K562 (cell line): ENCODE measurements around the gene IQCK. TPM values are rescaled to one million over a fixed set of nuclear protein-coding genes. Genes with fewer than 3 reads are reported as not detected.

Experiments
- ATAC-seq: fragments of 200-7000 bp; cut with Tn5 transposase; 3 replicates; pipeline ENCODE4 v1.9.1; 2020; ENCODE audit warnings: moderate library complexity
- BruUV-seq: library from RNA; stranded (reverse); fragments of 400-500 nt; replicated peaks from 2 replicates; lab custom pipeline; 2021; lab: Mats Ljungman, UMichigan
- CTCF ChIA-PET: fragments of 300-600 bp; formaldehyde crosslinking; extraction: SDS; loops from one replicate; lab custom pipeline; 2021; ENCODE audit warnings: low intra/inter-chr PET ratio; lab: Yijun Ruan, JAX
- POLR2A ChIA-PET: fragments of 300-600, 350-650 bp; sonication (Branson Sonifier 250); formaldehyde crosslinking; extraction: SDS; loops from one replicate; lab custom pipeline; 2021; ENCODE audit warnings: antibody characterized with exemption, inconsistent platforms; lab: Yijun Ruan, JAX
- DNase-seq, 4 experiments: peaks; one replicate each; pipeline versions ENCODE4 v3.0.0 to v3.0.0-alpha.2; 2011 to 2018; ENCODE audit warnings: low spot score in 3 of 4, mixed read lengths in 3 of 4; ENCODE audit errors: extremely low read depth in 1 of 4
- FAIRE-seq: peaks from 2 replicates; lab custom pipeline; 2011; peaks lifted over from hg19 to GRCh38; lab: Jason Lieb, UNC
- H2AFZ ChIP-seq: 2 replicates; pipeline ENCODE4 v1.6.0; 2011; ENCODE audit warnings: low read depth, low read length, control low read depth, inconsistent platforms
- H3K27ac ChIP-seq: fragments of 200-600 bp; 3 replicates; pipeline ENCODE4 v1.8.0; 2011; ENCODE audit warnings: low read depth, mild to moderate bottlenecking, control low read depth, inconsistent platforms, low read length, moderate library complexity, mixed read lengths; ENCODE audit errors: extremely low read depth
- H3K27me3 ChIP-seq, 2 experiments: fragments of 300-600 bp in 1 of 2; 2 replicates in 1 of 2; 3 replicates in 1 of 2; pipeline versions ENCODE4 v1.6.0 to v1.8.0; 2011; ENCODE audit warnings: inconsistent platforms in 2 of 2, low read length in 2 of 2, mild to moderate bottlenecking in 1 of 2, mixed read lengths in 1 of 2, moderate library complexity in 1 of 2; ENCODE audit not compliant: control insufficient read depth in 2 of 2, insufficient read depth in 2 of 2
- H3K36me3 ChIP-seq: fragments of 300-600 bp; 3 replicates; pipeline ENCODE4 v1.8.0; 2011; ENCODE audit warnings: mild to moderate bottlenecking, low read length, inconsistent platforms; ENCODE audit not compliant: control insufficient read depth, insufficient read depth
- H3K4me1 ChIP-seq, 2 experiments: fragments of 200-600 bp in 1 of 2; replicated peaks in 1 of 2; 2 replicates in 1 of 2; 3 replicates in 1 of 2; pipeline versions ENCODE4 v1.5.1 to v1.8.0; 2011; ENCODE audit warnings: inconsistent platforms in 2 of 2, low read length in 2 of 2, mild to moderate bottlenecking in 1 of 2, mixed read lengths in 1 of 2, moderate library complexity in 1 of 2; ENCODE audit not compliant: control insufficient read depth in 2 of 2, insufficient read depth in 2 of 2
- H3K4me2 ChIP-seq: 2 replicates; pipeline ENCODE4 v1.6.1; 2011; ENCODE audit warnings: low read length, control low read depth, inconsistent platforms, mixed read lengths; ENCODE audit not compliant: insufficient read depth
- H3K4me3 ChIP-seq: fragments of 200-600 bp; sonication (generic), shearing (Covaris generic); 2 replicates; pipeline ENCODE4 v1.5.1; 2016; ENCODE audit warnings: control low read depth, inconsistent platforms
- H3K79me2 ChIP-seq: fragments of 200-600 bp; 3 replicates; pipeline ENCODE4 v1.8.0; 2011; ENCODE audit warnings: low read length, inconsistent platforms; ENCODE audit not compliant: control insufficient read depth, insufficient read depth
- H3K9ac ChIP-seq, 2 experiments: 2 replicates each; pipeline versions ENCODE4 v1.6.0 to v1.6.1; 2011; ENCODE audit warnings: low read depth in 2 of 2, low read length in 2 of 2, control low read depth in 1 of 2, inconsistent platforms in 1 of 2, mild to moderate bottlenecking in 1 of 2, mixed read lengths in 1 of 2; ENCODE audit not compliant: insufficient read depth in 1 of 2
- H3K9me1 ChIP-seq: one replicate; pipeline ENCODE4 v1.6.0; 2011; ENCODE audit warnings: inconsistent platforms, mild to moderate bottlenecking, low read length, moderate library complexity; ENCODE audit not compliant: control insufficient read depth, insufficient read depth
- H3K9me3 ChIP-seq: replicated peaks from 2 replicates; pipeline ENCODE4 v1.5.1; 2011; ENCODE audit warnings: low read depth, low read length, inconsistent platforms; ENCODE audit not compliant: control insufficient read depth, insufficient read depth
- H4K20me1 ChIP-seq: replicated peaks from 2 replicates; pipeline ENCODE4 v1.6.1; 2011; ENCODE audit warnings: low read length, inconsistent platforms, mixed read lengths; ENCODE audit not compliant: control insufficient read depth, insufficient read depth
- ADNP ChIP-seq: fragments of 200-800 bp; sonication (Bioruptor generic); IDR thresholded peaks from 2 replicates; pipeline ENCODE4 v1.6.1; 2016; ENCODE audit warnings: missing genetic modification characterization, missing compliant biosample characterization
- BRD9 ChIP-seq: fragments of 450-650 bp; IDR thresholded peaks from 2 replicates; pipeline ENCODE4 v1.6.1; 2018; ENCODE audit warnings: low read depth; ENCODE audit not compliant: partially characterized antibody
- ESRRA ChIP-seq: fragments of 450-650 bp; IDR thresholded peaks from 2 replicates; pipeline ENCODE4 v1.6.1; 2014; ENCODE audit warnings: low read depth, mild to moderate bottlenecking, moderate library complexity, borderline replicate concordance
- HOXB6 ChIP-seq: fragments of 250-450 bp; sonication (Bioruptor Pico); IDR thresholded peaks from 2 replicates; pipeline ENCODE4 v1.5.1; 2022; ENCODE audit warnings: mild to moderate bottlenecking, borderline replicate concordance
- KLF16 ChIP-seq: IDR thresholded peaks from 2 replicates; pipeline ENCODE4 v1.6.1; 2016; ENCODE audit warnings: antibody characterized with exemption
- POLR2G ChIP-seq: fragments of 200-400 bp; formaldehyde crosslinking; IDR thresholded peaks from 2 replicates; pipeline ENCODE4 v1.6.1; 2017; ENCODE audit warnings: low read depth, mild to moderate bottlenecking, antibody characterized with exemption, low read length, moderate library complexity
- TAL1 ChIP-seq: fragments of 450-650 bp; IDR thresholded peaks from 2 replicates; pipeline ENCODE4 v1.6.1; 2016; ENCODE audit warnings: mild to moderate bottlenecking
- ZKSCAN8 ChIP-seq: fragments of 200-800 bp; sonication (Bioruptor generic); IDR thresholded peaks from 2 replicates; pipeline ENCODE4 v1.6.1; 2016; ENCODE audit warnings: missing genetic modification characterization, missing compliant biosample characterization
- WGBS: fragments of 100-300 bp; shearing (Covaris generic); methylation state at CpG from one replicate; pipeline ENCODE4 v1.1.6; 2016; ENCODE audit warnings: low coverage, mixed read lengths; ENCODE audit not compliant: insufficient coverage; ENCODE audit errors: missing lambda C conversion rate; 5-methylcytosine and 5-hydroxymethylcytosine counted together
- in situ Hi-C: fragments of 300-500 bp; cut with MboI; formaldehyde crosslinking; loops from 4 replicates; pipeline ENCODE4 v1.15.0; 2018; ENCODE audit warnings: inconsistent platforms, mixed read lengths
- intact Hi-C: fragments of 100-400 bp; cut with micrococcal nuclease; formaldehyde crosslinking; loops from 2 replicates; pipeline ENCODE4 v1.14.2; 2022
- polyA plus RNA-seq, 8 experiments: library from polyadenylated mRNA; depleted of rRNA in 4 of 8; stranded (reverse) in 5 of 8; unstranded in 3 of 8; fragments of >200 nt; fragmentation: Nextera tagmentation in 2 of 8; fragmentation: Illumina TruSeq in 1 of 8; extraction: Ambion mirVana in 2 of 8; extraction: Trizol in 1 of 8; gene quantifications; 2 replicates each; pipeline versions ENCODE4 v1.2.1 to v1.2.3, GENCODE V29; 2011 to 2014; ENCODE audit warnings: inconsistent platforms in 1 of 8, missing spikeins in 1 of 8
- total RNA-seq, 7 experiments: library from RNA; depleted of rRNA in 6 of 7; stranded (reverse); fragments of >200 nt in 6 of 7; fragmentation: Illumina TruSeq in 2 of 7; extraction: Trizol in 2 of 7; gene quantifications; 2 replicates each; pipeline versions ENCODE4 v1.2.1 to v1.2.3, GENCODE V29; 2011 to 2021; ENCODE audit warnings: low replicate concordance in 1 of 7
- TF ChIP-seq, protein P1 (sequence below): fragments of 250-450 bp; sonication (Bioruptor Pico); IDR thresholded peaks from 2 replicates; pipeline ENCODE4 v1.5.0; 2020; ENCODE audit warnings: mild to moderate bottlenecking

Gene IQCK
- total and polyA plus RNA-seq, 9 of the 15 experiments (the other 6 are each of a cell fraction or from before 2014, with no cell fraction given), result 5.2 to 12.2 (median 7.3) TPM

GRCh38 chr16:19696328-19696727 lies 21.7 kb upstream of the IQCK start (continued):
- TF ChIP-seq ADNP, result no peak
- TF ChIP-seq, protein P1, sequence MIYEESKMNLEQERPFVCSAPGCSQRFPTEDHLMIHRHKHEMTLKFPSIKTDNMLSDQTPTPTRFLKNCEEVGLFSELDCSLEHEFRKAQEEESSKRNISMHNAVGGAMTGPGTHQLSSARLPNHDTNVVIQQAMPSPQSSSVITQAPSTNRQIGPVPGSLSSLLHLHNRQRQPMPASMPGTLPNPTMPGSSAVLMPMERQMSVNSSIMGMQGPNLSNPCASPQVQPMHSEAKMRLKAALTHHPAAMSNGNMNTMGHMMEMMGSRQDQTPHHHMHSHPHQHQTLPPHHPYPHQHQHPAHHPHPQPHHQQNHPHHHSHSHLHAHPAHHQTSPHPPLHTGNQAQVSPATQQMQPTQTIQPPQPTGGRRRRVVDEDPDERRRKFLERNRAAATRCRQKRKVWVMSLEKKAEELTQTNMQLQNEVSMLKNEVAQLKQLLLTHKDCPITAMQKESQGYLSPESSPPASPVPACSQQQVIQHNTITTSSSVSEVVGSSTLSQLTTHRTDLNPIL (CRISPR knock-in tag), result no peak

GRCh38 chr16:19696961-19697360 lies 21.1 kb upstream of the IQCK start:
- ATAC-seq, result no peak
- no peaks in the 10 kb centered on the region for H3K27me3 ChIP-seq
- FAIRE-seq, result no peak
- CTCF ChIA-PET, result no interaction called here
- no peak overlapping the region for H2AFZ ChIP-seq
- no peak for TF ChIP-seq BRD9
- no peak for TF ChIP-seq ESRRA
- TF ChIP-seq ZKSCAN8, result no peak
- peak; percentile 62 for TF ChIP-seq POLR2G
- TF ChIP-seq TAL1, result no peak
- TF ChIP-seq HOXB6 (CRISPR knock-in tag), result no peak
- TF ChIP-seq KLF16, result no peak
- TF ChIP-seq, all 486 proteins: peak for 1
- BruUV-seq, result no TSS peak
- POLR2A ChIA-PET, result interaction anchor here (0.9 to 1.7 kb wide), 4 partner anchors 8 to 20 kb away, joined by 3 to 5 read pairs (median 4); no protein-coding TSS in a partner anchor
- Histone ChIP-seq H4K20me1 (peaks cover 11% of the 10 kb centered on the region; the same call in 1 of the 2 replicates), H3K36me3 (peaks cover 39% of the 10 kb centered on the region; the same call in 2 of the 3 replicates), H3K79me2 (no peaks in the 10 kb centered on the region; the same call in 2 of the 3 replicates), H3K4me1 (peaks cover 6 to 9% of the 10 kb centered on the region in 2 experiments; a peak in 4 of 5 replicates), H3K4me3 (no peak overlapping the region), H3K4me2 (no peak overlapping the region), H3K27ac (no peak overlapping the region), H3K9ac (no peak overlapping the region), H3K9me3 (no peaks in the 10 kb centered on the region), H3K9me1 (no peaks in the 10 kb centered on the region)
- in situ Hi-C loops, result no loop called here
- DNase-seq, result no peak
- intact Hi-C loops, result no loop called here
- WGBS, result 89% methylated on average over 15 of the region's 15 CpGs
